ENCODE data around the gene MAP3K3.
A peak's percentile ranks its signal among the peaks of the same experiment; 100 is the strongest.

The MAP3K3 gene

DNA sequence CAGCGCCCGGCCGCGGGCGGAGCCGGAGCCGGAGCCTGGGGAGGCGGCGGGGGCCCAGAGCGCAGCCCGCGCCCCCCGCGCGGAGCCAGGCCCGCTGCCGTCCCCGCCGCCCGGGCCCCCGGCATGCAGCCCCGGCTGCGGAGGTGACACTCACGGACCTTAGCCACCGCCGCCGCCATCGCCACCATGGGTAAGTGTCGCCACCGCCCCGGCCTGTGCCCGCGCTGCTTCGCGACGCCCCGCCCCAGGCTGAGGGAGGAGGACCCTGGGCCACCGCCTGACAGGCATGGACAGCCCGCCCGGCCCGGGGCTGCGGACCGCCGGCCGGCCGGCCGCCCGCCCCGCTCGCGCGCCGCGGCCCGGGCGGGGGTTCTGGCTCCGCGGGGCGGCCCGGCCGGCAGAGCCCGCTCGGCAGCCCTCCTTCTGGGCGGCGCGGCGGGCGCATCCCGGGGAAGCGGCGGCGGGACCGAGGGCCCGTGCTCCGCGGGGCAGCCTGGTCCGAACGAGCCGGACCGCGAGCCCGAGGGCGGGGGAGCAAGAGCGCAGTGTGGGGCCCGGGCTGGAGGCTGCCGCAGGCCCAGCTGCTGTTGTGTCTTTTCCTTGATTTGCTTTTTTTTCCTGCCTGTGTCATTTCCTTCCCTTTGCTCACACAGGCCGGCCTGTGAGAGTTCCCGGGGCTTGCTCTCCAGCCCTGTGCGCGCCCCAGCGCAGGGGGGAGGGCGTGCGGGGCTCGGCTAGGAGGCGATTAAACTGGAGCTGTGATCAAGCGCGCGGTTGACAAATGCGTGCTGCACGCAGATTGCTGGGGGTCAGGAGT lies 565 bp downstream of the MAP3K3 start:
- peak; percentile 88 for DNase-seq (ENCODE audit: low spot score)

DNA sequence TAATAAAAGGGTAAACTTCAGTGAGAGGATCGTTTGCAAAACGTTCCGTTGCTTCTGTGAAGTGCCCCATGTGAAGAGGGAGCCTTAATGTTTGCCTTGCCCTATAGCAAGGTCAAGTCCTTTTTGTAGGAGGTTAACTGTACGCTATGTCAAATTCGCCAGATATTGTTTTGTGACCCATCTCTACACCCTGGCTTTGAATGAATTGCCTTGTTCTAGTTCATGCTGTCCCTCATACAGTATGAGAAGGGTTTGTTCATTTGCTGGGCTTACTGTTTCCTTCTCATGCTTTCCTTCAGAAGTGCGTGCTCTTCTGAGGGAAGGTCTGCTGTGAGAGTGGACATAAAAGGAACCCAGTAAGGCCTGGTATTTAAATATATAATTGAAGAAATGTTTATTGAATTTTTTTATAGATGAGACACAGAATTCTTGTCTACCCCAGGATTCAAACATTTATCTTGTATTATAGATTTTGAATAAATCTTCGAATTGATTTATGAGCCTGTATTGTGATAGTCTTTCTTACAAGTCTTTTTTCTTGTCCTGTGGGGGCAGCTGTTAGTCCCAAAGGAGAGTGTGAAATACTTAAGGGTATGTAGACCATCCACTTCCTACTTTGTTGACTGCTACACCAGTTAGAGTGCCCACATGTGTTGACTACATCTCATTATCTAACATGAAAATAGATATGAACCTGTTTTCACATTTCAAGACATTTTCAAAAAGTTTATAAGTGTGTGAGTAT lies 1.7 kb downstream of the MAP3K3 start:
- DNase-seq (ENCODE audit: low spot score), result no peak

DNA sequence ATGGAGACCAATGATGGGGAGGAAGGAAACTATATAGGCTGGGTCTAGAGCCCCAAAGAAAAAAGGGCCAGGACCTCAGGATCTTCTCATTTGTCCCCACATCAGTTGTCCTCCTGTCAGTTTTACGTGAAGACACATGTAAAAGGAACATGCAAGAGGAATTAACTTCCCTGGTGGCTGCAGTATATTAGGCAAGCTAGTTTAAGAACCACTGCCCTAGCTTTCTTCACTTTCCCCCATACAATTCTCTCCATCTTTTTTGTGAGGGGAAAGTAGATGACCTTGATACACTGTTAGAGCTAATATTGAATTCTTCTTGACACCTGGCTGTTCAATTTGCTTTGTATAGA lies 2.3 kb downstream of the MAP3K3 start:
- no peak for DNase-seq (ENCODE audit: low spot score)

DNA sequence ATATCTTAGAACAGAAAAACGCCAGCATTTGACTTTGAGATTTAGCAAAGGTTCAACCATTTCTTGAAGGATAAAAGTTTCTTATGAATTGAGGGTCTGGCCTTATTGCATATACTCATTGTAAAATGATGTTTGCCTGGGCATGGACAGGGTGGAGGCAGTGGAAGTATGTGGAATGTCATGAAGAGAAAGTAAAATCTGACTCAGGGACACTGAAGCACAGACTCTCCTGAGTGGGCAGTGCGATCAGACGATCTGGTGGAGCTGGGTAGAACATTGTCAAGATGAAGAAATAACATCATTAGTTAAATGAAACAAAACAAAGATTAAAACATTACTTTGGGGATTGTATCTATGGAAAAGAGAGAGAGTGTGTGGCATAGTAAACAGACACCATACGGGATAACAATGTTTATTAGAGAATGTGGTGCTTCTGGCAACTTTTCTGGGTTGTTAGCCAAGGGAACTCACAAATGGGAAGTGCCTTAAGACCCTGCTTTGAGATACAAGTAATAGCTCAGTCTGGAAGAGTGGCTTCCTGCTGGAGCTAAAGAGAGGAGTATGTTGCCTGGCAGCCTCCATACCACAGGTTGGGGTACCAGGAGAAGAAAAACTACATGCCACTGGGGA lies 4.4 kb downstream of the MAP3K3 start:
- DNase-seq (ENCODE audit: low spot score), result peak; percentile 52

DNA sequence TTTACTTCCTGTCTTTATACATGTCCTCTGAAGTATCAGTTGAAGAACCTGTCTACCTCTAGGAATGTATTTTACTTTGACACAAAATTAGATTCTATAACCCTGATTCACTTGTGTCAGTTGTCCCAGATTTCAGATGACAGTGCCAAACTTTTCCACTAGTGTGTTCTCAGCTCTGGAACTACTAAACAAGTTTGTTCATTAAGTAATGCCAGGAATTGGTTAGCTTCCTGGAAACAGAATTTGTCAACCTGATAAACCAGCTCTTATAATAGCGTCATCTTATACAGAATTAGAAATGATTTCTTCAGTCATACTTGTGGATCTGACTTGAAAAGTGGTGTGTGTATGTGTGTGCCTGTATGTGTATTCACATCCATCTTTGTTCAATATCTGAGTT lies 7.4 kb downstream of the MAP3K3 start:
- no peak for DNase-seq (ENCODE audit: low spot score)

DNA sequence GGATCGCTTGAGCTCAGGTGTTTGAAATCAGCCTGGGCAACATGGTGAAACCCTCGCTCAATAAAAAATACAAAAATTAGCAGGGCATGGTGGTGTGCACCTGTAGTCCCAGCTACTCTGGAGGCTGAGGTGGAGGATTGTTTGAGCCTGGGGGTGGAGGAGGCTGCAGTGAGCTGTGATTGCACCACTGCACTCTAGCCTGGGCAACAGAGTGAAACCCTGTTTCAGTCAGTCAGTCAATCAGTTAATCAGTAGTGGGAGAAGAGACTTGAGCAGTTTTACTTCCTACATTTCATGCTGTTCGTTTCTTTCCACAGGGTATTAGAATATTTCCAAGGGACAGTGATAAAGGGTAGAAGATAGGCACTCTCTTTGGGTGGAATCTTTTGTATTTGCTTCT lies 8.8 kb downstream of the MAP3K3 start:
- no peak for DNase-seq (ENCODE audit: low spot score)

DNA sequence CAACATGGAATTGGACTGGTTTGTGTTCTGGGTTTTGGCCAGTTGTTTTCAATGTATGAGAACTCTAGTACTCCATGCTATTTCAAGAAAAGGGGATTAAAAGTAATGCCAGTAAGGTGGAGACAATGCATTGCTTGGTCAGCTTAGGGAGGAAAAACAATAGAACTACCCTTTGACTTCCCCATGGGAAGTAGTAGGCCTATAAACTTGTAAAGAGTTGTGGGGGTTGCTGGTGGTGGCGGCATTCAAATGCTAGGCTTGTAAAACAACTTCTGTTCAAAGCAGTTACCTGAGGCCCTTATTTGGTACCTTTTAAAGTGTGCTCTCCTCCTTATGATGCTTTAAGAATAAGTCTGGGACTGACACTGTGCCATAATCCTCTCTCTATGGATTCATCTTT lies 9.4 kb downstream of the MAP3K3 start:
- DNase-seq (ENCODE audit: low spot score), result no peak

DNA sequence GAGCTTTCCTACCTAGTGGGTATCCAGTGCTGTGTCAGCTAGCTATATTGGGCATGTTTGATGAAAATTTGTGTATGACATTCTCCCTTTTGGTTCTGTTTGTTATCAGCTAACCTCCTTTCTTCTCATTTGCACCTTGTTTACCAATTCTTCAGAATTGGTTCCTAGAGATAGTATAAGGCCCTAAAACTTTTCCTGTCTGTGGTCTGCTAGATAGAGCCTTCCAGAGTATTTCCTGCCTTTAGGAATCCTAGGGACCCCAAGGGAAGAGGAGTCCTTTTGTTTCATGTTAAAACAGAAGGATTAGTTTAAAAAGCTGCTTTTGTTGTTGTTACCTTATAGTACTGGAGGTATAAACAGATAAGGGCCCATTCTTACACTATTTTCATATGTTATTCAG lies 11.5 kb downstream of the MAP3K3 start:
- no peak for DNase-seq (ENCODE audit: low spot score)

DNA sequence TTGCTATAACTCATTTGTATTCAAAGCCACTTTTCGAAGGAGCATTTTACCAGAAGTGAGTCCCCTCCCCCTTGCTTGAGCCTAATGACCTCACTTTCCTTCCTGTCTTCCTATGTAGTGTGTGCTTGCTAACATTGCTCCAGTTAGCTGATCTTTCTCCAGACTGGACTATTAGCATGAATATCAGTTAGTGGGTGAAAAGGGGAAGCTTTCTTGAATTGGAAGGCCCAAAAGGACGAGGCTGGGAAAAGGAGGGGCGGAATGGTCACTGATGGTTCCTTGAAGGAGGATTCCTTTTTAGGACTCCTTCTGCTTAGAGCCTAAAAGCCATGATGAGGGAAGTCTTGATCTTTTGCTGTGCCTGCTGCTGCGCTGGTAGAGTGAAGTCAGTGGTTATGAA lies 11.9 kb downstream of the MAP3K3 start:
- no peak for DNase-seq (ENCODE audit: low spot score)

DNA sequence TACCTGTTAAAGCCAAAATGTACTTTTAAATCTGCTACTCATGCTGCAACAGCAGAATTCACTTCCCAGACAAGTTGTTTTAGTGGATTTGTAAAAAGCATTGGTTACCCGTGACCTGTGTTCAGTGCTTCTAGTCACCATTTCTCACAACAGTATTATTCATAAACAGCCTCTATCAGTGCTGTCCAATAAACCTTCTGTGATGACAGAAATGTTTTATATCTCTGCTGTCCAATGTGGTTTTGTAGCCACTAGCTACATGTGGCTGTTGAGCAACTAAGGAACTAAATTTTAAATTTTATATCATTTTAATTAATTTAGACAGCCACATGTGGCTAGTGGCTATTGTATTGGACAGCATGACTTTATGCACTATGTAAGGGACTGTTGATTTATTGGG lies 12.6 kb downstream of the MAP3K3 start:
- no peak for DNase-seq (ENCODE audit: low spot score)

DNA sequence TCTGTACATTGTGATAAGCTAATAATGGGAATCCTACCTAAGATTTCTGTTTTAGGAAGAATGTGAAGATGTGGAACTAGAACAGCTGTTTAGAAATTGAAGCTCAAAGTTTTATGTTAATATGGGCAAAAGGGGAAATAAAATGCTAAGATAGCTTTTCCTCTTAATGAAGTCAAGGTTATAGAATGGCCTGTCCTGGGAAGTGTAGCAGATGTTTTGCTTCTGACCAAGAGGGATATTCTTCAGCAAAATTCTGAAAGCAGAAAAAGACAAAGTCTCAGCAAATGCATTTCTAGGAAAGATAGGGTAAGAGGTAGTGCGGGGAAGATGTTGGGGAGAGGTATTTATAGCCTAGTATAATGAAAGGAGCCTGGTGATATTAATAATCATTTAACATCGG lies 13.1 kb downstream of the MAP3K3 start:
- DNase-seq (ENCODE audit: low spot score), result no peak

DNA sequence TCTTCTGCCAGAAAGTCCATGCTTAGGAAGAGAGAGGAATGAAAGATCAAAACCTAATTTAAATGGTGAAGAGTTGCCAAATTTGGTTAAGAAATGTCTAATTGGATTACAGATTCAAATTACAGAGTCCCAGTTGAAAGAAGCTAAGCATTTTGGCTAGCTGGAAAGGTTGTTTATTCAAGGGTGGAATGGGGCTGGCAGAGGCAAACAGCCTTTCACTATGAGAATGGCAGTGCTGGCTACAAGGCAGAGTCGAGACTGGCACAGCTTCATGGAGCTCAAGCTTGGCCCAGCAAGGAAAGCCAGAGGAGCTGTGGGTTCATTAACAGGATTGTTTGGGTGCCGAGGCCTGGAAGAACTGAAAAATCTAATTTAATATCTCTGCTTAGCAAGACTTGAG lies 13.6 kb downstream of the MAP3K3 start:
- DNase-seq (ENCODE audit: low spot score), result no peak

DNA sequence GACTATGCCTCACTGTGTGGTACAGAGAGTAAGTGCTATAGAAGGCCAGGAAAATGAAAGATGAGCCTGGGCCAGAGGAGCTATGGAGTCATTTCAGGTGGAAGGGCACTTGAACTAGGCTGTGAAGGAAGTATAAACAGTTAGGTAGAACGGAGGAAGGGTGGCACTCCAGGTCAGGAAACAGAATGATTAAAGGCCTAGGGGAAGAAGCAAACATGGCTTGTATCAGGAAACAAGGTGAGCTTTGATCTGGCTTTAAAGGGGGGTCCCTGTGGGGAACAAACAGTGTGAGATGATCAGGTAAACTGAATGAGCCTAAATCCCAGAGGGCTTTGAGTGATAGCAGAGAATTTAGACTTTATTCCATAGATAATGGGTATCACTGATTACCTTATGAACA lies 16.9 kb downstream of the MAP3K3 start:
- DNase-seq (ENCODE audit: low spot score), result no peak

DNA sequence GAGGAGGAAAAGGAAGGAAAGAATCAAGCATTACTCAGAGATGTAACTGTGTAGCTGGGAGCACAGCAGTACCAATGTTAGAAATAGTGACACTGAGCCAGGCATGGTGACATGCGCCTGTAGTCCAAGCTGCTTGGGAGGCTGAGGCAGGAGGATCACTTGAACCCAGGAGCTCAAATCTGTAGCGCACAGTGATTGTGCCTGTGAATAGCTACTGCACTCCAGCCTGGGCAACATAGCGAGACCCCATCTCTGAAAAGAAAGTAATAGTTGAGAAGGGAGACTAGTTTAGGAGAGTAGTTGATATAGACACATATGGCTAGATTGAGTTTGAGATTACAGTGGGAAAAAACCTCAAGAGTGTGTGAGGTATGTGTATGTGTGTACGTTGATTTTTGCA lies 17.8 kb downstream of the MAP3K3 start:
- no peak for DNase-seq (ENCODE audit: low spot score)

DNA sequence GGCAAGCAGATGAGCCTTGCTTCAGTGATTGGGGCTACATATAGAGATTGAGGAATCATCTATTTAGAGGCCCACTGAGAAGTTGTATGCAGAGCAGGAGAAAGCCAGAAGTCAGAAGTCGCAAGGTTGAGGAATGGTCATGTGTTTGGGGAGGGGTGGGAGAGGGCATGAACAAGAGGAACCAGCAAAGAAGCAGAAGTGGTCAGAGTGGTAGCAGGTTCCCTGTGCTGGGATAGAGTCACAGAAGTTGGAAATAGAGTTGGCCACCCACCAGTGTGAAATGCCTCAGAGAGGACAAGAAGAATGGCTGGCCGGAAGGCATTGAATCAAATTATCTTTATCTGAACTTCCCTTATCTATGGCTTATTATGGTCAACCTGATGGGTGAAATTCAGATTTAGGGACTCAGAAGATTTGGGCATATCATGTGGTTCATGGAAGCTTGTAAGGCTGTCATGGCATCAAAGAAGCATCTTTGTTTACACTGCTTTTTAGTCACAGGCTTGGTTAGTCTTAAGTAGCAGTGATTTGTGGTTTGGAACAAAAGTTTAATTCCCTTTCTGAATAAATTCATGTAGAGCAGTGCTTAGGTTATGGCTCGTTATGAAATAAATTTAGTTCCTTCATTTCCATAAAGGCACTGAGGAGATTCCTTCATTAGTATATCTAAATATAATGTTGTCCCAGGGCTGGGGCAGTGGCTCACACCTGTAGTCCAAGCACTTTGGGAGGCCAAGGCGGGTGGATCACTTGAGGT lies 19.7 kb downstream of the MAP3K3 start:
- no peak for DNase-seq (ENCODE audit: low spot score)

DNA sequence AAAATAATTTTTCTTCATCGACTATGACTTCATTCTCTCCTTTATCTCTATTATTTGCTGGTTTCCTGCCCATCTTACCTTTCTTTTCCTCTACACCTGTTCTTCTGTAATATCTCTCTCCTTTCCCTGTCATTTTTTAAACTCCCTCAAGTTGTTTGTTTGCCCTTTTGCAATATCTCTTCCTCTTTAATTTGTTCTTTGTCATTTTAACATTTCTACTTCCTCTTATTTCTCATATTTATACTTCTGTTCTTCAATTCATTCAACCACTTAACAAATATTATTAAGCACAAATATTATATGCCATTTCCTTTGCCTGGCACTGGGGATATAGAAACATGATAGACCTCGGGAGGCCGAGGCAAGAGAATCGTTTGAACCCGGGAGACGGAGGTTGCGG lies 22.6 kb downstream of the MAP3K3 start:
- no peak for DNase-seq (ENCODE audit: low spot score)

DNA sequence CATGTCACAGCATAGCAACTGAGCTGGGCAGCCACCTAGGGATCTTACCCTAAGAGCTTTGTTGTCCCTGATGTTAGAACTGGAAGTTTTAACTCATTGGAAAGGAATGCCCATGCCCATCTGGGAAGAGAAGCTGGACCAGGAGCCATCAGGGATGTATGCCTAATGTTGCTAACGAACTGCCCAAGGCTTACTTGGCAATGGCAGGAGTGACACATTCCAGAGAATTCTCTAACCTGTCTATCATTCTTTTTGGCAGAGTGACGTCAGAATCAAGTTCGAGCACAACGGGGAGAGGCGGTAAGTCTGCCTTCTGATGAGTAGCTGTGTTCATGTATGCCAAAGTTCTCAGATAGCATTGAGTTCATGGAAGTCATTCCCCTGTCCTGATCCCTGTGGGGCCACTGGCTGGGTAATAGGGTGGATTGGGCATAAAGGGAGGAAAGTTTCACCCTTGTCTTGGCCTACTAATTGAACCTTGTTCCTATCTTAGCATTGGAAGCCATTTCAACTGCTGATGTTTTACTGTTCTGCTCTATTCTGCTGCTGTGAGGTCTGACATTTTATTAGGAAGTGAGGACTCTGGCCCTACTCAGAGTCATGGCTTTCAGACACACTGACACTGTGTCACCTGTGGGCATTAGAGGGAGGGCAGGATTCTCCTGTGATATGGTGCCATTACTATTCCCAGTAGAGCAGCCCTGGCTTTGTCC lies 23.7 kb downstream of the MAP3K3 start:
- peak; percentile 20 for DNase-seq (ENCODE audit: low spot score)

DNA sequence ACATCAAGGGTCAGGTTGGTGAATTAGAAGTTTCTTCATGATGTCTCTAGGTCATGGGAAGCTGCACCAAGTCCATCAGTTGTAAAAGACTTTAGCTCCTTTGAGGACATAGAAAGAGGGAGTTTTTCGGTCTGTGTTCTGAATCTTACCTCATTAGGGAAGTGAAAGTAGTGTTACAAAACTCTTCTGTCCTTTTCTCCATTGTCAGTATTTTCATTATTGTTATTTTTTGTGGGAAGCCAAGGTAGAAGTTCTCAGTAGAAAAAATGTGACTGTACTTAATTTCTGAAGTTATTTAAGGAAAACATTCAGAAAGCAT lies 24.2 kb downstream of the MAP3K3 start:
- no peak for DNase-seq (ENCODE audit: low spot score)

DNA sequence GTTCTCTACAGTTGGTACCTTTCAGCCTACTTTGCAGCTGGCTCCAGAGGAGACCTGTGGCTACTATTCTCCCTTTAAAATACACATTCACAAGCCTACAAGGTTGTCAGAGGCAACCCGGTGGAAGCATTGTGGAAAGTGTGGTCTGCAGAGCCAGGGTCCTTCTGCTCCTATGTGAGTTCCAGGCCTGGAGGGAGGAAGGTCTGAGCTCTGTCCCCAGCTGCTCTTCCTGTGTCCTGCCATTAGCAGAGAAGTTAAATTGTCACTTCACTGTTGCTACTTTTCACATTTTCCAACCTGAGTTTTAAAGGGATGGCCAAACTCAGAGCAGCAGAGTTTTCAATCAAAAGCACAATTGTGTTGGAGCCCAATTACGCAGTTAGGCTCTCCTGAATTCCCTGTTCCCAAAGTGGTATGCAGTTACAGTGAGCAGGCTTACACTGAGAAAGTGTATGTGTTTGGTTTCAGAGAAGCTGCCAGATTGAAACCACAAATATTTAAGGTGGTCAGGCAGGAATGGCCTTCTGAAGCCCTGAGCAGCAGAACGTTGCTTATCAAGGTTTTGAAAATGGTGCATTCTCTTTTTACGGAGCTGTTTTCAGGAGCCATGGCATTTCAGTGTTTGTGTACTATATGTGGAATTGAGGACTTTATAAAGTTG lies 25.0 kb downstream of the MAP3K3 start:
- DNase-seq (ENCODE audit: low spot score), result peak; percentile 48

DNA sequence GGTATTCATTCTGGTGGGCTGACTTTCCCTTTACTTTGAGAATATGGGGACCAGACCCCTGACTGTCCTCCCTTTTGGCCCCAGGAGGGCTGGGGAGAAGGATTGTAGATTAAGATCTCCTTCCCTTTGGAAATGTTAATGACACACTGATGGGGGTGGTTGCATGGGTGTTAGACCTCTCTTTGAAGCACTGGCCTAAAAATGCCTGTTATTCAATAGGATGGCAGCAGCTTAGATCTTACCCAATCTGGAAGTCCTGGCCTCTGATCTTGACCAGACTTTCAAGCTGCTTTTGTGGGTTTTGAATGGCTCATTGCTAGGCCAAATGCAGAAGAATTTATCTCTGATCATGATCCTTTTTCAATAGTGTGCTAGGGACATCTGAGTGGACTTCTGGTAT lies 25.7 kb downstream of the MAP3K3 start:
- DNase-seq (ENCODE audit: low spot score), result peak; percentile 19

DNA sequence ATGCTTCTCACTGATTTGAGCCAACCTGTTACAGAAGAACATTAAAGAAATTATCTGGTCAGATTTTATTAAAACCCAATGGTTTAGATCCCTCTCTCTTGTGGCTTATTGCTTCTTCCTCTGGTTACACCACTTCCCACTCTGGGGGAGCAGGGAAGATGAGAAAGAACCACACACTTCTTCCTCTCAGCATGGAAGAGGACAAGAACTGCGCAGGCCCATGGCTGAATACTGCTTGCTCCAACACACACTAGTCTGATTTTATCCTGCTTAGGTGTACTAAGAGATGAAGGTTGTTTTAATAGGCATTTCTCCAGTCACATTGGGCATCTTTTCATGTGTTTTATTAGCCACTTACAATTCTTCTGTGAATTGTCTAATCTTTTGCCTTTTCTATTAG lies 27.6 kb downstream of the MAP3K3 start:
- DNase-seq (ENCODE audit: low spot score), result no peak

DNA sequence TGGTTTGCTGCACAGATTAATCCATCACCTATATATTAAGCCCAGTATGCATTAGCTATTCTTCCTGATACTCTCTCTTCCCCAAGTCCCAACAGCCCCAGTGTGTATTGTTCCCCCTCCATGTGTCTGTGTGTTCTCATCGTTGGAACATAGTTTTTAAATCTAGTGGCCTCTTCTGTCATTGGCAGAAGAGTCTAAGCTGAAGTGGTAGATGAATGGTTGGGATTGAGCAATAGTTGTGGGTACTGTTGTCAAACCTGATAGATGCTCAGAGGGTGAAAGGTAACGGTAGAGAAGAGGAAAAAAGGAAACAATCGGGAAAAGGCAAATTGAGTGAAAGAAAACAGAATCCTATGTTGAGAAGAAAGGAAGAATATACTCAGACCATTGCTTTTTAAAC lies 29.9 kb downstream of the MAP3K3 start:
- no peak for DNase-seq (ENCODE audit: low spot score)

Data from GM03348 (cell line).